HG03432 (cell line): ENCODE results near the gene SMAD3.

Source experiments
- ATAC-seq: cut with Tn5 transposase; IDR thresholded peaks from one replicate; pipeline ENCODE4 v1.9.1; 2021; ENCODE audit warnings: mild to moderate bottlenecking, moderate library complexity; ENCODE audit not compliant: unreplicated experiment

SMAD3 gene

GRCh38 chr15:67176195-67176971, 111.0 kb downstream of the SMAD3 start:
- ATAC-seq, result no peak

GRCh38 chr15:67177752-67178151, 112.3 kb downstream of the SMAD3 start:
- ATAC-seq, result no peak

GRCh38 chr15:67178569-67179210, 113.3 kb downstream of the SMAD3 start:
- ATAC-seq, result no peak

GRCh38 chr15:67179411-67179995, 114.1 kb downstream of the SMAD3 start:
- ATAC-seq, result no peak

GRCh38 chr15:67180035-67180434, 114.6 kb downstream of the SMAD3 start:
- ATAC-seq, result no peak

GRCh38 chr15:67180514-67181191, 115.3 kb downstream of the SMAD3 start:
- ATAC-seq, result no peak

GRCh38 chr15:67181221-67181639, 115.8 kb downstream of the SMAD3 start:
- no peak for ATAC-seq

GRCh38 chr15:67183443-67184169, 118.2 kb downstream of the SMAD3 start:
- ATAC-seq, result no peak

GRCh38 chr15:67184208-67184925, 119.0 kb downstream of the SMAD3 start:
- no peak for ATAC-seq

GRCh38 chr15:67185051-67185450, 119.6 kb downstream of the SMAD3 start:
- ATAC-seq, result no peak

- ATAC-seq, result no peak
Measured at GRCh38 chr15:67185621-67186225, 120.3 kb downstream of the SMAD3 start.

GRCh38 chr15:67186226-67186649, 120.8 kb downstream of the SMAD3 start:
- no peak for ATAC-seq

- ATAC-seq, result no peak
Measured at GRCh38 chr15:67186688-67187087, 121.3 kb downstream of the SMAD3 start.

GRCh38 chr15:67187351-67187854, 122.0 kb downstream of the SMAD3 start:
- no peak for ATAC-seq

GRCh38 chr15:67188551-67189218, 123.3 kb downstream of the SMAD3 start:
- ATAC-seq, result no peak

GRCh38 chr15:67189326-67190051, 124.1 kb downstream of the SMAD3 start:
- no peak for ATAC-seq

- no peak for ATAC-seq
Measured at GRCh38 chr15:67190326-67190725, 124.9 kb downstream of the SMAD3 start.

- no peak for ATAC-seq
Measured at GRCh38 chr15:67190813-67191212, 125.4 kb downstream of the SMAD3 start.
